GM19324 (cell line): ENCODE data around the gene IQSEC3.

Experiments used
- ATAC-seq: cut with Tn5 transposase; IDR thresholded peaks from one replicate; pipeline ENCODE4 v1.9.1; 2021; ENCODE audit warnings: mild to moderate bottlenecking, moderate library complexity; ENCODE audit not compliant: unreplicated experiment, low FRiP score

Gene IQSEC3

GRCh38 chr12:108594-108993 lies 42.0 kb downstream of the IQSEC3 start:
- no peak for ATAC-seq

DNA sequence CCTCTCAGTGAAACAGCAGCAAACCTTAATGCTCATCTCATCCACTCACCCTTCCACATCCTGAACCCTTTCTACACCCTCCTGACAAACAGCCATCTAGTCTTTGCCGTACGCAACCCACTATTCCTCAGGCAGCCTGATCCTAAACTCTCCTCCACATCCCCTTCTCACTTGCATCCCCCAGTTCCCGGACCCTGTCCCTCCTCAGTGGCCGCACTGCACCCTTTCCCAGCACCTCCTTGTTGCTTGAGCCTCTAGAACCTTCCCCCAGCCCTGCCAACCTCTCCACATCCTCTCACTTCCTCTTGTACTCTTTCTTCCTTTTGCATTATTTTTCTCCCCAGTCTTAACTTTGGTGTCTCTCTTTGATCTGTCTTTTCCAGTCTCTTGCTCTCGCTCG lies 42.9 kb downstream of the IQSEC3 start:
- ATAC-seq: no peak

DNA sequence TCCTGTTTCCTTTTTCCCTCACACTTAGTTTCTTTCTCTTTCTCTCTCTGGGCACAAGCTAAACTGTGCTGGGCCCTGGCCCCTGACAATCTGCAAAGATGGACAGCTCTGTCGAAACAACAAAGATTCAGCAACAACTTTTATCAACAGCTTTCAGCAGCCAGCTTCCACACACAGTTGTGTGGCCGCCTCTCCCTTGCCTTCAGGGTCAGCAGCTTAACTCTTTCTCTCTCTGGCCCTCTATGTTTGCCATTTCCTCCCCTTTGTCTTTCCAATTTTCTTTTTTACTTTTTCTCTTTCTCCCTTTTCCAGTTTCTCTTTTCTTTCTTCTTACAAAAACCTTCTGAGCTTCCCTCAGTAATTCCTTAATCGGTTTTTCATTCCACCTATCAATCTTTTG lies 43.3 kb downstream of the IQSEC3 start:
- ATAC-seq: no peak

- no peak for ATAC-seq
Measured at GRCh38 chr12:111699-112493, 45.3 kb downstream of the IQSEC3 start.

- no peak for ATAC-seq
Measured at GRCh38 chr12:113347-113746, 46.8 kb downstream of the IQSEC3 start.

GRCh38 chr12:114626-115211 lies 48.2 kb downstream of the IQSEC3 start:
- ATAC-seq: no peak

GRCh38 chr12:115518-115917 lies 49.0 kb downstream of the IQSEC3 start:
- no peak for ATAC-seq

- no peak for ATAC-seq
Measured at GRCh38 chr12:115960-116915, 49.7 kb downstream of the IQSEC3 start.

DNA sequence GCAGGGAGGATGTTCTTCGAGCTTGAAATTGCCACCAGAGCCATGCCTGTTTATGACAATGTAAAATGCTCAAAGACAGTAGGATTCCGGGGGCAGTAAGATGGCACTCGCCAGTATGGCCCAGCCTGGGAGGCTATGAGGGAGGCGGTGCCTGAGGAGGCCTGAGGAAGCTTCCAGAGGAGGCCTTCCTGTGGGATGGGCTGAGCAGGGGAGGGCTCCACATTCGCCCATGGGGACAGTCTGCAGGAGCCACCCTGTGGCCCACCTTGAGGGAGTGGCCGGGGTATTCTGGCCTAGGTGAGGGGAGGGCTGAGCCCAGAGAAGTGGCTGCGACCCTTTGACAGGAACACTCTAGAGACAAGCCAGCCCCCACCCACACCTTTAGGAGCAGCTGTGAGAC lies 50.7 kb downstream of the IQSEC3 start:
- no peak for ATAC-seq

- ATAC-seq: no peak
Measured at GRCh38 chr12:117816-118345, 51.3 kb downstream of the IQSEC3 start.

DNA sequence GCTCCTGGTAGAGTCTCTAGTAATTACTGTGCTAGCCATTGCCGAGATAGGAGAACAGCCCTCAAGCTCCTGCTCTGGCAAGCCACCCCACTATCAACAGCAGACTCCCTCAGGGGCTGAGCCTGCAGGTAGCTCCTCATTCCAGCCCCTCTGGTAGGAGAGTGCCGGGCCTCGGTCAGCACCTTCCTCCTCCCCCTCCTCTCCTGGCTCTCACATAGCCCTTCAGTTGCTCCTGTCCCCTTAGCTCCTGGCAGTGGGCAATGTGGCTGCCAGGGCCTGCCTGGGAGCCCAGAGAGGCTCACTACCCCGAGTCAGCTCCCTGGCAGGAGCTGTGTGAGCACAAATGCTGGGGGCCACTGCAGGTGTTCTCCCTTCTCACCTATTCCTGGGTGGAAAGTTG lies 52.0 kb downstream of the IQSEC3 start:
- ATAC-seq: no peak

DNA sequence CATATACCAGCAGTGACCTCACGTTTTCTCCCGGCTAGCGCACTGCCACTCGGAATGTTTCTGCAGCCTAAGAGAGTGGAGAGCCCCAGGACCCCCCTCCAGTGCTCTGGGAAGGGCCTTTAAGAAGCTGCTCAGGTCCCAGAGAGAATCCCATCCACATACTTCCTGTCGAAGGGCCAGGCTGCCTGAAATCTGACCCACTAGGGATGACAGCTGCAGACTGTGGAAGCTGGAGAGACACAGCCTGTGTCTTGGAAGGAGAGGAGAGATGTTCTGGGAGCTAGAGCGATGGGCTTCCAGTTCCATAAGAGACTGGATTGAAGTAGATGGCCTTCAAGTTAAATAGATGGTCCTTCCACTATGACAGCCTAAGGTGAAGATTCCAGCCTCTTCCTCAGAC lies 54.4 kb downstream of the IQSEC3 start:
- no peak for ATAC-seq

- ATAC-seq: no peak
Measured at GRCh38 chr12:121647-122046, 55.1 kb downstream of the IQSEC3 start.

DNA sequence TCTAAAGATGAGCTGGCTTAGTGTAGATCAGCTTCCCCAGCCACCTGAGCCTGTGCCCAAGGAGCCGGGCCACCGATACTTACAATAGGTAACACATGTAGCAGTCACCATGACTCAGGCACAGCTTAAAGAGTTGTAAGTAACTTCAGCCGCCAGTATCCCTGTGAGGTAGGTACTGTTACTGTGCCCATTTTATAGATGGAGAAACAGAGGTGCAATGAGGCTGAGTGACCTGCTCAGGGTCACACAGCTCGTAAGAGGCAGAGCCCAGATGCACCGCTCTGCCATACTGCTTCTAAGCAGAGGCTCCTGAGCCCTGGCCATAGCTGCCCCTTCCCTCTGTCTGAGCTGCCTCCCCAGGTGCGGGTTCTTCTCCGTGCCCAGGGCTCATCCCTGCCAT lies 58.5 kb downstream of the IQSEC3 start:
- no peak for ATAC-seq

DNA sequence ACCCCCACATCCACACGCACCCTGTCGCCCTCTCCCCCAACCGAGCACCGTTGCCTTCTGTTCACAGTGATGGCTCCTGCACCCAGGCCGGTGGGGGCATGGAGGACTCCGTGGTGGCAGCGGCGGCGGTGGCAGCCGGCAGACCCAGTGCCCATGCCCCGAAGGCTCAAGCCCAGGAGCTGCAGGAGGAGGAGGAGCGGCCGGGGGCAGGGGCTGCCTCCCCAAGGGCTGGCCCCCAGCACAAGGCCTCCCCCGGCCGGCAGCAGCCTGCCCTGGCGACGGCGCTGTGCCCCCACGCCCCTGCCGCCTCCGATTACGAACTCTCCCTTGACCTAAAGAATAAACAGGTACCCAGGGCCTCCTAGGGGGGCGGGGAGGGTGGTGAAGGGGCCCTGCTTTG lies 59.0 kb downstream of the IQSEC3 start:
- no peak for ATAC-seq

- no peak for ATAC-seq
Measured at GRCh38 chr12:128079-128478, 61.5 kb downstream of the IQSEC3 start.

- no peak for ATAC-seq
Measured at GRCh38 chr12:129001-129400, 62.4 kb downstream of the IQSEC3 start.

GRCh38 chr12:130519-130918 lies 64.0 kb downstream of the IQSEC3 start:
- ATAC-seq: no peak

- ATAC-seq: no peak
Measured at GRCh38 chr12:131008-131407, 64.4 kb downstream of the IQSEC3 start.

GRCh38 chr12:131732-132495 lies 65.3 kb downstream of the IQSEC3 start:
- no peak for ATAC-seq
